Loucy (cell line): ENCODE results near the gene FAM234A.

Experiments
- H2AFZ ChIP-seq: fragments of 200-600 bp; sonication (generic); 2 replicates; pipeline ENCODE4 v1.6.0; 2016; ENCODE audit warnings: antibody characterized with exemption, mild to moderate bottlenecking, low read length, moderate library complexity
- H3F3A ChIP-seq: fragments of 200-600 bp; 2 replicates; pipeline ENCODE4 v1.6.0; 2016; ENCODE audit warnings: antibody characterized with exemption, low read depth, mild to moderate bottlenecking
- H3K27me3 ChIP-seq: fragments of 200-600 bp; sonication (generic); 2 replicates; pipeline ENCODE4 v1.6.1; 2014; ENCODE audit warnings: low read length, mild to moderate bottlenecking; ENCODE audit not compliant: insufficient read depth, poor library complexity, severe bottlenecking
- H3K36me3 ChIP-seq: fragments of 200-600 bp; sonication (generic); 2 replicates; pipeline ENCODE4 v1.6.1; 2016; ENCODE audit warnings: low read length; ENCODE audit not compliant: insufficient read depth
- H3K4me1 ChIP-seq: fragments of 200-600 bp; sonication (generic); 2 replicates; pipeline ENCODE4 v1.5.1; 2014; ENCODE audit warnings: low read length, mild to moderate bottlenecking; ENCODE audit not compliant: insufficient read depth, poor library complexity, severe bottlenecking
- H3K4me2 ChIP-seq: fragments of 200-600 bp; sonication (generic); 2 replicates; pipeline ENCODE4 v1.6.0; 2014; ENCODE audit warnings: antibody characterized with exemption, low read length, low read depth, mild to moderate bottlenecking; ENCODE audit not compliant: poor library complexity, severe bottlenecking
- H3K4me3 ChIP-seq: fragments of 200-600 bp; sonication (generic); 2 replicates; pipeline ENCODE4 v1.5.1; 2014; ENCODE audit warnings: low read length, mild to moderate bottlenecking, mixed read lengths; ENCODE audit not compliant: poor library complexity, severe bottlenecking
- H3K79me2 ChIP-seq: fragments of 200-600 bp; sonication (generic); 2 replicates; pipeline ENCODE4 v1.6.1; 2014; ENCODE audit warnings: low read length; ENCODE audit not compliant: insufficient read depth
- H3K9ac ChIP-seq: fragments of 200-600 bp; sonication (generic); 2 replicates; pipeline ENCODE4 v1.6.0; 2014; ENCODE audit warnings: mild to moderate bottlenecking, low read depth, low read length, moderate library complexity; ENCODE audit not compliant: poor library complexity, severe bottlenecking
- H3K9me2 ChIP-seq: fragments of 200-600 bp; sonication (generic); replicated peaks from 2 replicates; pipeline ENCODE4 v1.6.1; 2016; ENCODE audit warnings: low read depth, low read length, mixed read lengths
- H3K9me3 ChIP-seq: fragments of 200-600 bp; sonication (generic); 2 replicates; pipeline ENCODE4 v1.6.1; 2014; ENCODE audit warnings: mild to moderate bottlenecking, antibody characterized with exemption, low read length, low read depth; ENCODE audit not compliant: insufficient read depth
- H4K20me1 ChIP-seq: fragments of 200-600 bp; sonication (generic); 2 replicates; pipeline ENCODE4 v1.6.0; 2014; ENCODE audit warnings: antibody characterized with exemption, low read length, mild to moderate bottlenecking; ENCODE audit not compliant: insufficient read depth, poor library complexity, severe bottlenecking
- EZH2phosphoT487 ChIP-seq: fragments of 200-600 bp; IDR thresholded peaks from 2 replicates; pipeline ENCODE4 v1.6.1; 2018; ENCODE audit warnings: antibody characterized with exemption, mild to moderate bottlenecking, moderate library complexity, borderline replicate concordance
- TF ChIP-seq, protein P1 (sequence below): fragments of 200-600 bp; sonication (generic); conservative IDR thresholded peaks from 2 replicates; pipeline ENCODE4 v1.5.1; 2014; ENCODE audit warnings: mild to moderate bottlenecking, antibody characterized with exemption, low read length

Gene FAM234A

DNA sequence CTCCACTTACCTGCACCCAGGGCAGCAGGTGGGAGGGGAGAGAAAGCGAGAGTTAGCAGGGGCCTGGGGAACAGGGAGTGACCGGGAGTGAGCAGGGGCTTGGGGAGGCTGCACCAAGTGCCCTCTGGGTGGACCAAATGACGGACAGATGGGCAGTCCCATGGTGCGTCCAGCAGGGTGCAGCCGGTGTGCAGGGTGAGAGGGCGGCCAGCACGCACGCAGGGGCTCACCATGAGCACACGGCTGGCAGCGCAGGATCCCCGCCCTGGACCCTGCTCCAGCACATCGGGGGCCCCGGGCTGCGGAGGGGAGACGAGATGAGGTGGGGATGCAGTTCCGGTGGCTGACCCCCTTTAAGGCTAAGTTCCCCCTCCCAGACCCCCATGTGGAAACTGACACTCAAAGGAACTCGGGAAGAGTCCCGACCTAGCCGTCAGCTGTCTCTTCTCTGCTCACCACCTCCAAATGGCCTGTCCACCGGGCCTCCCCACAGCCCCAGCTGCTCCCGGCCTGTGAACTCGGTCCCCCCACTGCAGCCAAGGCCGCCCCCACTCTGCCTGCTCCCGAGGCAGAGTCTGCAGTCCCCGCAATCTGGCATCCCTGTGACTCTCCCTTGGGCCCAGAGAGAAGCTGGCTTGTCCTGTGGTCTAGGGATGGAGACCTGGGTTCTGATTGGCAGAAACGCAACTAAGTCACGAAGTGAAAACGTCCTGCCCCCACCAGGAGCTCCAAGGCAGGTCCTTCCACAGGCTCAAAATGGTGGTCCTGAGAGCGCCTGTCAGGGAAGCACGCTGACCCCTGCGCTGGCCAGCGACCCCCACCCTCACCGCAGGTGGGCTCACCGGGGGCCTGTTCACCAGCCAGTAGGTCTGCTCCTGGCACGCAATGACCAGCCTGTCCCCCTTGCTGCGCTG lies 38.3 kb downstream of the FAM234A start:
- Histone ChIP-seq H4K20me1 (no peaks in the 10 kb centered on the region), H3K9me2 (no peaks in the 10 kb centered on the region), H3K36me3 (no peaks in the 10 kb centered on the region), H3K9ac (no peak overlapping the region), H3K9me3 (no peaks in the 10 kb centered on the region), H3F3A (no peaks in the 10 kb centered on the region), H3K4me3 (no peak overlapping the region), H3K4me2 (no peak overlapping the region), H3K27me3 (no peaks in the 10 kb centered on the region), H3K79me2 (no peaks in the 10 kb centered on the region), H2AFZ (no peak overlapping the region), H3K4me1 (no peaks in the 10 kb centered on the region)
- no peak for TF ChIP-seq EZH2phosphoT487
- TF ChIP-seq, protein P1, sequence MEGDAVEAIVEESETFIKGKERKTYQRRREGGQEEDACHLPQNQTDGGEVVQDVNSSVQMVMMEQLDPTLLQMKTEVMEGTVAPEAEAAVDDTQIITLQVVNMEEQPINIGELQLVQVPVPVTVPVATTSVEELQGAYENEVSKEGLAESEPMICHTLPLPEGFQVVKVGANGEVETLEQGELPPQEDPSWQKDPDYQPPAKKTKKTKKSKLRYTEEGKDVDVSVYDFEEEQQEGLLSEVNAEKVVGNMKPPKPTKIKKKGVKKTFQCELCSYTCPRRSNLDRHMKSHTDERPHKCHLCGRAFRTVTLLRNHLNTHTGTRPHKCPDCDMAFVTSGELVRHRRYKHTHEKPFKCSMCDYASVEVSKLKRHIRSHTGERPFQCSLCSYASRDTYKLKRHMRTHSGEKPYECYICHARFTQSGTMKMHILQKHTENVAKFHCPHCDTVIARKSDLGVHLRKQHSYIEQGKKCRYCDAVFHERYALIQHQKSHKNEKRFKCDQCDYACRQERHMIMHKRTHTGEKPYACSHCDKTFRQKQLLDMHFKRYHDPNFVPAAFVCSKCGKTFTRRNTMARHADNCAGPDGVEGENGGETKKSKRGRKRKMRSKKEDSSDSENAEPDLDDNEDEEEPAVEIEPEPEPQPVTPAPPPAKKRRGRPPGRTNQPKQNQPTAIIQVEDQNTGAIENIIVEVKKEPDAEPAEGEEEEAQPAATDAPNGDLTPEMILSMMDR: no peak

DNA sequence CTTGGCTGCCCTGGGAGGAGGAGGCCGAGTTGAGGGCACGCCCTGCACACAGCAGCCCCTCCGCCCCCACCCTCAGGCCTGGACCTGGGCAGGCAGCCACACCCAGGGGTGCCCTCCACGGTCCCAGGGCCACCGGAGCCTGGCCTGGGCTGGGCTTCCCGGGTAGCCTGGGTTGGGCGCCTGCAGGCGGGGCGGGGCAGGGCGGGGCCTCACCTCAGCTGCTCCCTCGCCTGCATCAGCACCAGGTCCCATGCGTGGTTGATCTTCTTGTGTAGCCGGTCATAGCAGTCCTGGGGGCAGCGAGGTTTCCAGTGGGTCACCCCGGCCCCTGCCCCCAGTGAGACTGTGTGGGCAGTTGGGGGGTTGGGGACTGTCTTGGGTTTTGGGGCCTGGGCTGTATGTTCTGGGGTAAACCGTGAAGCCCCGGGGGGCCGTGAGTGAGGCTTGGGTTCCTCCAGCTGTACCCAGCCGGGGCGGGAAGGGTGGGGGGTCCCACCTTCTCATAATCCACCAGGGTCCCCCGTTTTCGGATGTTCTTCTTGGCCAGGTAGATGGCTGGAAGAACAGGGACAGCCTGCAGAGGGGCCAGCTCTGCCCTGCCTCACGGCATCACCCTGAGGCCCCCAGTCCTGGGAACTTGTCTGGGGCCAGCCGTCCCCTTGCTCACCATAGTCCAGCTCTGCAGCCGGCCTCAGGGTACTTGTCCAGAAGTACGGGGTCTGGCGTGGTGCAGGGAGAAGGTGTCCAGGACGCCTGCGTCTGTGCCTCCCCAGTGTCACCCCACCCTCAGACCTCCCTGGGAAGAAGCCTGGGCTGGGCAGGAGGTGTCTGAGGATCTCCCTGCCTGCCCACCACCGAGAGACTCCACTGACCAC lies 39.2 kb downstream of the FAM234A start:
- Histone ChIP-seq H3K27me3 (no peaks in the 10 kb centered on the region), H2AFZ (no peak overlapping the region), H3K4me2 (no peak overlapping the region), H3K36me3 (no peaks in the 10 kb centered on the region), H3K9me2 (no peaks in the 10 kb centered on the region), H3K9ac (no peak overlapping the region), H3K4me1 (peaks cover 4% of the 10 kb centered on the region), H4K20me1 (no peaks in the 10 kb centered on the region), H3K4me3 (no peak overlapping the region), H3F3A (no peaks in the 10 kb centered on the region), H3K79me2 (no peaks in the 10 kb centered on the region), H3K9me3 (no peaks in the 10 kb centered on the region)
- TF ChIP-seq, protein P1: no peak

DNA sequence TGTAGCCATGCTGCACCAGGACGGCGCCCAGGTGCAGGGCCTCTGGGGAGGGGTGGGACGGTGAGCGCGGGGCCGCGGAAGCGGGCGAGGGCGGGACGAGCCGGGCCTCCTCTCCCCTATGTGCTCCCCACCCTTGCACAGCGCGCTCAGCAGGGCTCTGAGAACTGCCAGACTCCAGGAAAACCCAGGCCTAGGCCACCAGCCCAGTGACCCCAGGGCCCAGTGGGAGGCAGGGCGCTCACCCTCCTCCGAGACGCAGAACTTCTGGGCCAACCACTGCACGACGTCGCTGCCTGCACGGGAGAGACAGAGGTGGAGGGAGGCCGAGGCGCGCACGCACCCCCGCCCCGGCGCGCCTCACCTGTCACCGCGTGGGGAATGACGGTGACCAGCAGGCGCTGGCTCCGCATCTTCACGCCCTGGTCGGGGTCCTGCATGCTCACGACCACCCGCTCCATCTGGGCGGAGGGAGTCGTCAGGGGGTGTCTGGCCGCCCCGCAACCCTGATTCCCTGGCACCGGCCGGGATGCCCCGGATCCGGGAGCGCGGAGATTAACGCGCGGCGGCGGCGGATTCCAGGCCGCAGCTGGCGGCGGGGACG lies 40.5 kb downstream of the FAM234A start:
- Histone ChIP-seq H3K9me3 (no peaks in the 10 kb centered on the region), H3K4me2 (no peak overlapping the region), H3K4me3 (no peak overlapping the region), H4K20me1 (no peaks in the 10 kb centered on the region), H3K36me3 (no peaks in the 10 kb centered on the region), H2AFZ (no peak overlapping the region), H3K9ac (no peak overlapping the region), H3K79me2 (no peaks in the 10 kb centered on the region), H3K9me2 (no peaks in the 10 kb centered on the region), H3K4me1 (peaks cover 8% of the 10 kb centered on the region), H3F3A (no peaks in the 10 kb centered on the region; the same call in 1 of the 2 replicates), H3K27me3 (no peaks in the 10 kb centered on the region)
- TF ChIP-seq, protein P1: no peak
- TF ChIP-seq EZH2phosphoT487: no peak
